GM21515 (cell line): ENCODE measurements around the gene MBTPS1.

Experiments used
- ATAC-seq: cut with Tn5 transposase; IDR thresholded peaks from one replicate; pipeline ENCODE4 v1.9.1; 2021; ENCODE audit not compliant: unreplicated experiment

The MBTPS1 gene

GRCh38 chr16:84104231-84104630 lies 12.5 kb downstream of the MBTPS1 start:
- ATAC-seq = no peak

GRCh38 chr16:84103678-84104077 lies 13.1 kb downstream of the MBTPS1 start:
- no peak for ATAC-seq

GRCh38 chr16:84098939-84099338 lies 17.8 kb downstream of the MBTPS1 start:
- no peak for ATAC-seq

GRCh38 chr16:84096447-84097005 lies 20.2 kb downstream of the MBTPS1 start:
- ATAC-seq = no peak

GRCh38 chr16:84095466-84095865 lies 21.3 kb downstream of the MBTPS1 start:
- ATAC-seq = no peak

GRCh38 chr16:84093879-84094270 lies 22.9 kb downstream of the MBTPS1 start:
- ATAC-seq = no peak

GRCh38 chr16:84093120-84093878 lies 23.4 kb downstream of the MBTPS1 start:
- no peak for ATAC-seq

GRCh38 chr16:84091460-84091859 lies 25.3 kb downstream of the MBTPS1 start:
- ATAC-seq = no peak

GRCh38 chr16:84090211-84090610 lies 26.5 kb downstream of the MBTPS1 start:
- ATAC-seq = no peak

GRCh38 chr16:84088695-84089395 lies 27.9 kb downstream of the MBTPS1 start:
- peak; percentile 74 for ATAC-seq

- no peak for ATAC-seq
Measured at GRCh38 chr16:84087466-84088151, 29.1 kb downstream of the MBTPS1 start.

GRCh38 chr16:84087001-84087400 lies 29.7 kb downstream of the MBTPS1 start:
- ATAC-seq = no peak

- ATAC-seq = no peak
Measured at GRCh38 chr16:84086341-84086740, 30.4 kb downstream of the MBTPS1 start.

GRCh38 chr16:84085773-84086172 lies 31.0 kb downstream of the MBTPS1 start:
- ATAC-seq = no peak

- ATAC-seq = no peak
Measured at GRCh38 chr16:84085271-84085667, 31.5 kb downstream of the MBTPS1 start.

- ATAC-seq = no peak
Measured at GRCh38 chr16:84084570-84085270, 32.0 kb downstream of the MBTPS1 start.

GRCh38 chr16:84082835-84083569 lies 33.7 kb downstream of the MBTPS1 start:
- ATAC-seq = no peak

- ATAC-seq = no peak
Measured at GRCh38 chr16:84082110-84082509, 34.6 kb downstream of the MBTPS1 start.

GRCh38 chr16:84081446-84081989 lies 35.2 kb downstream of the MBTPS1 start:
- ATAC-seq = no peak

GRCh38 chr16:84080813-84081212 lies 35.9 kb downstream of the MBTPS1 start:
- ATAC-seq = no peak
